ENCODE measurements around the gene NRG3.

- no peak for TF ChIP-seq EZH2 (IDR thresholded peaks at IDR 0.05)
- no peak for TF ChIP-seq POLR2AphosphoS5 (IDR thresholded peaks at IDR 0.05; ENCODE audit: borderline replicate concordance, low read depth, low read length)
Measured at GRCh38 chr10:82190432-82191260, 315.7 kb downstream of the NRG3 start.

Data from SK-N-MC (cell line).